CD14-positive monocyte (primary cell): Measurements from ENCODE around the gene PLEKHH3. TPM values are rescaled to one million over a fixed set of nuclear protein-coding genes. Genes with fewer than 3 reads are reported as not detected.

Experiments
- DNase-seq, 3 donors: peaks; one replicate each; pipeline ENCODE4 v3.0.0-alpha.2; 2011 to 2022
- H2AFZ ChIP-seq: 2 replicates; pipeline ENCODE4 v1.6.0; 2012; ENCODE audit warnings: mild to moderate bottlenecking, low read depth, low read length, inconsistent platforms; ENCODE audit not compliant: insufficient read depth, poor library complexity, severe bottlenecking
- H3K27ac ChIP-seq, 2 donors: 1 replicate in 1 of 2; 2 replicates in 1 of 2; pipeline ENCODE4 v1.5.1; 2012 to 2013; ENCODE audit warnings: low read length in 2 of 2, control low read depth in 1 of 2, inconsistent platforms in 1 of 2, low read depth in 1 of 2, mild to moderate bottlenecking in 1 of 2
- H3K27me3 ChIP-seq, 2 donors: one replicate each; pipeline versions ENCODE4 v1.6.0 to v1.6.1; 2011 to 2013; ENCODE audit warnings: low read length in 2 of 2; ENCODE audit not compliant: control insufficient read depth in 2 of 2, insufficient read depth in 2 of 2
- H3K36me3 ChIP-seq, 2 donors: replicated peaks in 1 of 2; 1 replicate in 1 of 2; 2 replicates in 1 of 2; pipeline versions ENCODE4 v1.5.1 to v1.6.1; 2012 to 2013; ENCODE audit warnings: low read length in 2 of 2, control low read depth in 1 of 2, inconsistent platforms in 1 of 2, mild to moderate bottlenecking in 1 of 2; ENCODE audit not compliant: insufficient read depth in 2 of 2, control insufficient read depth in 1 of 2
- H3K4me1 ChIP-seq, 2 donors: 1 replicate in 1 of 2; 2 replicates in 1 of 2; pipeline versions ENCODE4 v1.5.1 to v1.6.1; 2012 to 2013; ENCODE audit warnings: low read length in 2 of 2, control low read depth in 1 of 2, inconsistent platforms in 1 of 2, mild to moderate bottlenecking in 1 of 2, moderate library complexity in 1 of 2; ENCODE audit not compliant: insufficient read depth in 2 of 2, control insufficient read depth in 1 of 2
- H3K4me2 ChIP-seq: replicated peaks from 2 replicates; pipeline ENCODE3; 2012; ENCODE audit warnings: low read length, moderate library complexity, mild to moderate bottlenecking; ENCODE audit not compliant: poor library complexity, severe bottlenecking; ENCODE audit errors: extremely low read depth
- H3K4me3 ChIP-seq, 3 experiments: fragments of 200-600 bp in 1 of 3; sonication (generic) in 1 of 3; replicated peaks in 1 of 3; 1 replicate in 2 of 3; 2 replicates in 1 of 3; pipeline ENCODE4 v1.5.1; 2011 to 2013; ENCODE audit warnings: low read length in 3 of 3, mild to moderate bottlenecking in 3 of 3, control low read depth in 2 of 3, low read depth in 2 of 3, inconsistent platforms in 1 of 3, moderate library complexity in 1 of 3
- H3K79me2 ChIP-seq: 2 replicates; pipeline ENCODE4 v1.6.0; 2012; ENCODE audit warnings: mild to moderate bottlenecking, control low read depth, inconsistent platforms, low read length, moderate library complexity; ENCODE audit not compliant: insufficient read depth
- H3K9ac ChIP-seq: 2 replicates; pipeline ENCODE4 v1.6.0; 2017; ENCODE audit warnings: low read length, mild to moderate bottlenecking; ENCODE audit not compliant: insufficient read depth, poor library complexity, severe bottlenecking
- H3K9me3 ChIP-seq, 2 donors: replicated peaks in 1 of 2; 1 replicate in 1 of 2; 2 replicates in 1 of 2; pipeline versions ENCODE4 v1.5.1 to v1.6.1; 2012 to 2013; ENCODE audit warnings: low read length in 2 of 2, control low read depth in 1 of 2; ENCODE audit not compliant: control insufficient read depth in 1 of 2, insufficient read depth in 1 of 2
- H4K20me1 ChIP-seq: 2 replicates; pipeline ENCODE4 v1.6.0; 2012; ENCODE audit warnings: mild to moderate bottlenecking, low read length, control low read depth, moderate library complexity; ENCODE audit not compliant: insufficient read depth
- H3K27ac Mint-ChIP-seq, 7 donors: one replicate each; pipeline ENCODE4 v1.8.0; 2020; ENCODE audit warnings: mild to moderate bottlenecking in 7 of 7, mixed read lengths in 7 of 7, moderate library complexity in 6 of 7, inconsistent platforms in 2 of 7
- H3K27me3 Mint-ChIP-seq, 3 donors: one replicate each; pipeline ENCODE4 v1.8.0; 2021 to 2022; ENCODE audit warnings: low read depth in 3 of 3, mild to moderate bottlenecking in 3 of 3, mixed read lengths in 3 of 3, moderate library complexity in 3 of 3, inconsistent platforms in 1 of 3
- H3K36me3 Mint-ChIP-seq, 2 donors: one replicate each; pipeline ENCODE4 v1.8.0; 2020; ENCODE audit warnings: mixed read lengths in 2 of 2, inconsistent platforms in 1 of 2, mild to moderate bottlenecking in 1 of 2
- H3K4me1 Mint-ChIP-seq: one replicate; pipeline ENCODE4 v1.8.0; 2020; ENCODE audit warnings: mild to moderate bottlenecking, mixed read lengths
- H3K4me3 Mint-ChIP-seq, 2 donors: one replicate each; pipeline ENCODE4 v1.8.0; 2020; ENCODE audit warnings: mild to moderate bottlenecking in 2 of 2, mixed read lengths in 2 of 2, moderate library complexity in 1 of 2
- H3K9me3 Mint-ChIP-seq, 7 donors: one replicate each; pipeline ENCODE4 v1.8.0; 2020 to 2022; ENCODE audit warnings: mixed read lengths in 7 of 7, mild to moderate bottlenecking in 6 of 7, moderate library complexity in 6 of 7, inconsistent platforms in 2 of 7
- WGBS: methylation state at CpG from one replicate; pipeline ENCODE4 v1.1.5; 2013; ENCODE audit warnings: missing lambda C conversion rate; ENCODE audit not compliant: insufficient coverage; 5-methylcytosine and 5-hydroxymethylcytosine counted together
- intact Hi-C, 2 donors: fragments of 100-400 bp; cut with micrococcal nuclease; formaldehyde crosslinking; loops; one replicate each; pipeline versions ENCODE4 v1.15.0 to v1.15.1; 2023
- polyA plus RNA-seq, 3 donors: library from polyadenylated mRNA; depleted of rRNA in 1 of 3; unstranded in 2 of 3; stranded (reverse) in 1 of 3; fragments of 300-500 nt in 2 of 3; fragments of >200 nt in 1 of 3; fragmentation: Illumina TruSeq in 2 of 3; gene quantifications; 1 replicate in 2 of 3; 2 replicates in 1 of 3; pipeline ENCODE4 v1.2.3, GENCODE V29; 2012 to 2021
- TF ChIP-seq, protein P1 (sequence below): fragments of 200-600 bp; IDR thresholded peaks from one replicate; pipeline ENCODE4 v1.8.0; 2022; ENCODE audit warnings: antibody characterized with exemption, mild to moderate bottlenecking

Gene PLEKHH3
- polyA plus RNA-seq, 3 donors, result 0.38 to 0.43 (median 0.41) TPM

- H3K27ac Mint-ChIP-seq, result no peak overlapping the region
- no peaks in the 10 kb centered on the region for H3K27me3 ChIP-seq
- H3K9me3 ChIP-seq, result no peaks in the 10 kb centered on the region
- no peaks in the 10 kb centered on the region for H3K79me2 ChIP-seq
- H2AFZ ChIP-seq, result no peak overlapping the region
- no peak for DNase-seq
- no peak overlapping the region for H3K4me3 Mint-ChIP-seq
- no peaks in the 10 kb centered on the region for H3K4me1 ChIP-seq
- no peaks in the 10 kb centered on the region for H3K36me3 Mint-ChIP-seq
- no peaks in the 10 kb centered on the region for H4K20me1 ChIP-seq
- peaks cover 9 to 13% (median 13%) of the 10 kb centered on the region in 3 donors for H3K27me3 Mint-ChIP-seq
- WGBS, result 73% methylated on average over 5 of the region's 5 CpGs
- H3K9me3 Mint-ChIP-seq, result no peaks in the 10 kb centered on the region
- TF ChIP-seq, protein P1, sequence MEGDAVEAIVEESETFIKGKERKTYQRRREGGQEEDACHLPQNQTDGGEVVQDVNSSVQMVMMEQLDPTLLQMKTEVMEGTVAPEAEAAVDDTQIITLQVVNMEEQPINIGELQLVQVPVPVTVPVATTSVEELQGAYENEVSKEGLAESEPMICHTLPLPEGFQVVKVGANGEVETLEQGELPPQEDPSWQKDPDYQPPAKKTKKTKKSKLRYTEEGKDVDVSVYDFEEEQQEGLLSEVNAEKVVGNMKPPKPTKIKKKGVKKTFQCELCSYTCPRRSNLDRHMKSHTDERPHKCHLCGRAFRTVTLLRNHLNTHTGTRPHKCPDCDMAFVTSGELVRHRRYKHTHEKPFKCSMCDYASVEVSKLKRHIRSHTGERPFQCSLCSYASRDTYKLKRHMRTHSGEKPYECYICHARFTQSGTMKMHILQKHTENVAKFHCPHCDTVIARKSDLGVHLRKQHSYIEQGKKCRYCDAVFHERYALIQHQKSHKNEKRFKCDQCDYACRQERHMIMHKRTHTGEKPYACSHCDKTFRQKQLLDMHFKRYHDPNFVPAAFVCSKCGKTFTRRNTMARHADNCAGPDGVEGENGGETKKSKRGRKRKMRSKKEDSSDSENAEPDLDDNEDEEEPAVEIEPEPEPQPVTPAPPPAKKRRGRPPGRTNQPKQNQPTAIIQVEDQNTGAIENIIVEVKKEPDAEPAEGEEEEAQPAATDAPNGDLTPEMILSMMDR, result no peak
- H3K4me1 Mint-ChIP-seq, result peaks cover 3% of the 10 kb centered on the region
- no peak overlapping the region for H3K4me2 ChIP-seq
- no peak overlapping the region for H3K27ac ChIP-seq
- H3K36me3 ChIP-seq, result no peaks in the 10 kb centered on the region
- no peak overlapping the region for H3K9ac ChIP-seq
- intact Hi-C loops, result no loop called here
- no peak overlapping the region for H3K4me3 ChIP-seq
Observed at GRCh38 chr17:42647778-42648177, 29.0 kb downstream of the PLEKHH3 start.

GRCh38 chr17:42642336-42642735 lies 34.5 kb downstream of the PLEKHH3 start:
- H3K79me2 ChIP-seq, result no peaks in the 10 kb centered on the region
- DNase-seq, result no peak
- peak overlapping the region; percentile 26 to 38 for H3K4me3 Mint-ChIP-seq
- WGBS, result 71% methylated on average over 2 of the region's 2 CpGs
- no peak overlapping the region for H3K27ac Mint-ChIP-seq
- H3K36me3 ChIP-seq, result no peaks in the 10 kb centered on the region
- no peaks in the 10 kb centered on the region for H3K4me1 ChIP-seq
- H2AFZ ChIP-seq, result no peak overlapping the region
- TF ChIP-seq, protein P1, result no peak
- no peak overlapping the region for H3K27ac ChIP-seq
- peaks cover 8 to 17% (median 9%) of the 10 kb centered on the region in 3 donors for H3K27me3 Mint-ChIP-seq
- no peak overlapping the region for H3K4me3 ChIP-seq
- H3K4me1 Mint-ChIP-seq, result peaks cover 4% of the 10 kb centered on the region
- no peaks in the 10 kb centered on the region for H3K9me3 ChIP-seq
- H3K9ac ChIP-seq, result no peak overlapping the region
- no peaks in the 10 kb centered on the region for H3K9me3 Mint-ChIP-seq
- intact Hi-C loops, result no loop called here
- no peaks in the 10 kb centered on the region for H3K27me3 ChIP-seq
- no peaks in the 10 kb centered on the region for H4K20me1 ChIP-seq
- H3K4me2 ChIP-seq, result no peak overlapping the region
- no peaks in the 10 kb centered on the region for H3K36me3 Mint-ChIP-seq
